HepG2 (cell line): ENCODE measurements around the gene LIPC. TPM values are rescaled to one million over a fixed set of nuclear protein-coding genes. Genes with fewer than 3 reads are reported as not detected.

Experiments used
- ATAC-seq: fragments of 200-7000 bp; cut with Tn5 transposase; 3 replicates; pipeline ENCODE4 v1.9.1; 2020; ENCODE audit warnings: mild to moderate bottlenecking, moderate library complexity
- BruUV-seq: library from RNA; stranded (reverse); fragments of 400-500 nt; replicated peaks from 2 replicates; lab custom pipeline; 2021; lab: Mats Ljungman, UMichigan
- CTCF ChIA-PET: fragments of 300-600 bp; formaldehyde crosslinking; extraction: SDS; loops from one replicate; lab custom pipeline; 2021; ENCODE audit warnings: low total read pairs, inconsistent platforms, low intra/inter-chr PET ratio; lab: Yijun Ruan, JAX
- POLR2A ChIA-PET: fragments of 350-600 bp; sonication (Branson Sonifier 250); formaldehyde crosslinking; loops from one replicate; lab custom pipeline; 2020; ENCODE audit warnings: antibody characterized with exemption, inconsistent platforms; lab: Yijun Ruan, JAX
- DNase-seq: peaks from one replicate; pipeline ENCODE4 v3.0.0-alpha.2; 2015; ENCODE audit warnings: low spot score
- FAIRE-seq: peaks from 3 replicates; lab custom pipeline; 2011; peaks lifted over from hg19 to GRCh38; lab: Jason Lieb, UNC
- H2AFZ ChIP-seq: one replicate; pipeline ENCODE4 v1.6.1; 2011; ENCODE audit warnings: low read length, inconsistent platforms
- H3K27ac ChIP-seq: fragments of 300-600 bp; 3 replicates; pipeline ENCODE4 v1.8.0; 2011; ENCODE audit warnings: mixed run types, mild to moderate bottlenecking, mixed read lengths, low read length, inconsistent platforms; ENCODE audit not compliant: insufficient read depth; ENCODE audit errors: extremely low read length
- H3K27me3 ChIP-seq, 2 experiments: fragments of 200-600 bp in 1 of 2; 2 replicates in 1 of 2; 3 replicates in 1 of 2; pipeline versions ENCODE4 v1.6.0 to v1.8.0; 2011; ENCODE audit warnings: low read length in 2 of 2, mild to moderate bottlenecking in 2 of 2, moderate library complexity in 2 of 2, inconsistent platforms in 1 of 2; ENCODE audit not compliant: insufficient read depth in 2 of 2, control insufficient read depth in 1 of 2
- H3K36me3 ChIP-seq, 2 experiments: fragments of 200-600 bp in 1 of 2; replicated peaks in 1 of 2; 2 replicates in 1 of 2; 3 replicates in 1 of 2; pipeline versions ENCODE4 v1.5.1 to v1.8.0; 2011; ENCODE audit warnings: low read length in 2 of 2, inconsistent platforms in 1 of 2; ENCODE audit not compliant: insufficient read depth in 2 of 2, control insufficient read depth in 1 of 2
- H3K4me1 ChIP-seq: 2 replicates; pipeline ENCODE4 v1.5.1; 2012; ENCODE audit warnings: low read length, inconsistent platforms; ENCODE audit not compliant: insufficient read depth
- H3K4me2 ChIP-seq: 2 replicates; pipeline ENCODE4 v1.6.0; 2011; ENCODE audit warnings: low read depth, low read length, inconsistent platforms
- H3K4me3 ChIP-seq, 3 experiments: fragments of 200-600 bp in 1 of 3; sonication (generic), shearing (Covaris generic) in 1 of 3; replicated peaks in 1 of 3; 2 replicates each; pipeline ENCODE4 v1.5.1; 2011 to 2016; ENCODE audit warnings: low read length in 3 of 3, inconsistent platforms in 2 of 3, low read depth in 2 of 3, mild to moderate bottlenecking in 2 of 3, control low read depth in 1 of 3, mixed read lengths in 1 of 3; ENCODE audit not compliant: insufficient read depth in 1 of 3
- H3K79me2 ChIP-seq: one replicate; pipeline ENCODE4 v1.6.1; 2011; ENCODE audit warnings: low read length, inconsistent platforms; ENCODE audit not compliant: insufficient read depth
- H3K9ac ChIP-seq: 2 replicates; pipeline ENCODE4 v1.6.0; 2011; ENCODE audit warnings: mild to moderate bottlenecking, low read depth, low read length, inconsistent platforms; ENCODE audit not compliant: insufficient read depth
- H3K9me3 ChIP-seq: 2 replicates; pipeline ENCODE4 v1.5.1; 2012; ENCODE audit warnings: mild to moderate bottlenecking, low read length
- H4K20me1 ChIP-seq: 2 replicates; pipeline ENCODE4 v1.6.0; 2011; ENCODE audit warnings: inconsistent platforms, mild to moderate bottlenecking, low read length, moderate library complexity; ENCODE audit not compliant: insufficient read depth
- ATF7-NPFF ChIP-seq: sonication (generic); formaldehyde crosslinking; IDR thresholded peaks from 2 replicates; pipeline ENCODE4 v1.8.1; 2023; ENCODE audit warnings: mild to moderate bottlenecking, low read depth, missing genetic modification reagents, moderate library complexity
- HIVEP1 ChIP-seq: sonication (generic); formaldehyde crosslinking; IDR thresholded peaks from 2 replicates; pipeline ENCODE4 v1.4.0; 2020; ENCODE audit warnings: mild to moderate bottlenecking, missing genetic modification reagents
- HNRNPL ChIP-seq: fragments of 200-400 bp; formaldehyde crosslinking; IDR thresholded peaks from 2 replicates; pipeline ENCODE4 v1.6.1; 2017; ENCODE audit warnings: mild to moderate bottlenecking, low read depth, low read length
- KMT2A ChIP-seq: sonication (generic); formaldehyde crosslinking; IDR thresholded peaks from 2 replicates; pipeline ENCODE4 v1.4.0; 2020; ENCODE audit warnings: missing genetic modification reagents
- NCOA1 ChIP-seq: sonication (generic); formaldehyde crosslinking; IDR thresholded peaks from 2 replicates; pipeline ENCODE4 v1.9.0; 2021; ENCODE audit warnings: missing genetic modification reagents
- PLRG1 ChIP-seq: fragments of 450-650 bp; conservative IDR thresholded peaks from 2 replicates; pipeline ENCODE4 v1.6.1; 2016
- RBAK ChIP-seq: sonication (generic); formaldehyde crosslinking; IDR thresholded peaks from 2 replicates; pipeline ENCODE4 v1.5.1; 2020; ENCODE audit warnings: mild to moderate bottlenecking, missing genetic modification reagents
- ZBED4 ChIP-seq: sonication (generic); formaldehyde crosslinking; IDR thresholded peaks from 2 replicates; pipeline ENCODE4 v1.4.0; 2020; ENCODE audit warnings: missing genetic modification reagents, borderline replicate concordance
- ZNF326 ChIP-seq: sonication (generic); formaldehyde crosslinking; IDR thresholded peaks from 2 replicates; pipeline ENCODE4 v1.4.0; 2020; ENCODE audit warnings: missing genetic modification reagents, borderline replicate concordance
- ZNF841 ChIP-seq: sonication (generic); formaldehyde crosslinking; IDR thresholded peaks from 2 replicates; pipeline ENCODE4 v1.8.1; 2023; ENCODE audit warnings: missing genetic modification reagents, borderline replicate concordance
- ZSCAN21 ChIP-seq: sonication (generic); formaldehyde crosslinking; IDR thresholded peaks from 2 replicates; pipeline ENCODE4 v1.8.0; 2022; ENCODE audit warnings: mild to moderate bottlenecking, missing genetic modification reagents, moderate library complexity, borderline replicate concordance
- WGBS: methylation state at CpG from one replicate; pipeline ENCODE4 v1.1.6; 2017; ENCODE audit warnings: low lambda C conversion rate; 5-methylcytosine and 5-hydroxymethylcytosine counted together
- in situ Hi-C: cut with HindIII; loops from 2 replicates; pipeline ENCODE4 v1.10.0; 2017; ENCODE audit warnings: low pct_unique_long_range_greater_than_20kb; ENCODE audit not compliant: extremely low pct_ligation_motif_present
- intact Hi-C: fragments of 100-400 bp; cut with micrococcal nuclease; formaldehyde crosslinking; loops from one replicate; pipeline ENCODE4 v1.10.0; 2022; ENCODE audit not compliant: unreplicated experiment
- polyA plus RNA-seq, 8 experiments: library from polyadenylated mRNA; depleted of rRNA in 3 of 8; stranded (reverse) in 7 of 8; unstranded in 1 of 8; fragments of >200 nt; fragmentation: Illumina TruSeq in 4 of 8; extraction: Trizol in 4 of 8; gene quantifications; 2 replicates each; pipeline versions ENCODE4 v1.2.1 to v1.2.3, GENCODE V29; 2011 to 2016; ENCODE audit warnings: low read depth in 4 of 8, missing spikeins in 1 of 8, mixed read lengths in 1 of 8; ENCODE audit not compliant: insufficient read depth in 1 of 8
- total RNA-seq, 5 experiments: library from RNA; depleted of rRNA; stranded (reverse); fragments of >200 nt; fragmentation: Illumina TruSeq; extraction: Trizol; gene quantifications; 2 replicates each; pipeline ENCODE4 v1.2.3, GENCODE V29; 2016; ENCODE audit warnings: low read depth in 1 of 5
- TF ChIP-seq, protein P1 (sequence below): sonication (generic); formaldehyde crosslinking; IDR thresholded peaks from 2 replicates; pipeline ENCODE4 v1.8.1; 2023; ENCODE audit warnings: mild to moderate bottlenecking, moderate library complexity, missing genetic modification reagents

Gene LIPC
- total and polyA plus RNA-seq, 2 of the 13 experiments (the other 11 are each of a cell fraction or from before 2014, with no cell fraction given) = 26.0 to 38.0 TPM

DNA sequence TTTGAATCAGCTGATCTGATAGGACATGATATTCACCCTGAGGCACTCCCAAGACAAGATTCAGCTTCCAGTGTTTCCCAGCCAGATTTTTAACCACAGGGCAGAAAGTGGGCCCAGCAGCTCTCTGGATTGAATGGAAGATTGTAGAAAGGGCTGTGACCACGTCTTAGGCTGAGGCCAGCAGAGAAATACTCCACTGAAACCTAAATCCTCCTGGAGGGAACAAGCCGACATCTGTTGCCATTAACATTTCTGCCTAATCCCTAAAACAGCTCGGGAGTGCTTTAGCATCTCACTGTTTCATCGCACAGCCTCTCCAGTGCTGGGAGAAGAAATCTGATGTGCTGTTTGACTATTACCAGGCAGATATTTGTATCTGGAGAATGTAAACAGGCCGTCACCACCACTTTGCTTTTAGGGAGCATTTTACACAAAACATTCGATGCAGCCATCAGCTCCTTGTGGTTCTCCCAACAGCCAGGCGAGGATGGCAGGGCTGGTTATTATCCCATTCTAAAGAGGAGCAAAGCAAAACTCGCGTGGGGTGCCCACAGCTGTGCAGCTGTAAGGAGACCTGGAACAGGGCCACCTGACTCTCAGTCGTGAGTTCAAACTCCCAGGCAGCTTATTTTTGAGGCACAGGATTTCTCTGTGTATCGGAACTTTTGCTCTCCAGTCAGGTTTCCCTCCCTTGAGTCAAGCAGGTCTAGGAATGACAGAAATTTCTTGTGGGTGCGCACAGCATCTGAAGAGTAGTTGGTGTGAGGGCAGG, 117.4 kb downstream of the LIPC start:
- no peaks in the 10 kb centered on the region for H3K27me3 ChIP-seq
- H2AFZ ChIP-seq = no peak overlapping the region
- intact Hi-C loops (no loop called here), in situ Hi-C loops (loop anchor here (5.0 kb wide), 1 partner anchor 77 kb away; no protein-coding TSS in a partner anchor)
- FAIRE-seq (no peak), ATAC-seq (no peak), DNase-seq (no peak)
- TF ChIP-seq HNRNPL (no peak), ZNF841 (CRISPR knock-in tag) (no peak), KMT2A (CRISPR knock-in tag) (no peak), NCOA1 (CRISPR knock-in tag) (no peak), RBAK (no peak), HIVEP1 (CRISPR knock-in tag) (no peak)
- H3K9ac ChIP-seq = no peak overlapping the region
- peaks cover 0 to 1% of the 10 kb centered on the region in 2 experiments; a peak in 1 of 5 replicates for H3K36me3 ChIP-seq
- no peaks in the 10 kb centered on the region for H3K9me3 ChIP-seq
- H4K20me1 ChIP-seq = no peaks in the 10 kb centered on the region
- H3K4me3 ChIP-seq = no peak overlapping the region
- ChIA-PET POLR2A (interaction anchor here (1.3 kb wide), 1 partner anchor 72 kb away, joined by 3 read pairs; no protein-coding TSS in a partner anchor), CTCF (no interaction called here)
- H3K4me2 ChIP-seq = no peak overlapping the region
- 94% methylated on average over 9 of the region's 12 CpGs for WGBS
- no peaks in the 10 kb centered on the region for H3K79me2 ChIP-seq
- BruUV-seq = no TSS peak
- no peak overlapping the region for H3K27ac ChIP-seq
- peaks cover 56% of the 10 kb centered on the region for H3K4me1 ChIP-seq

GRCh38 chr15:58549785-58550074, 117.9 kb downstream of the LIPC start:
- CTCF ChIA-PET = no interaction called here
- H3K4me2 ChIP-seq = no peak overlapping the region
- WGBS = 96% methylated on average over 4 of the region's 7 CpGs
- no peak for TF ChIP-seq ZNF326 (CRISPR knock-in tag)
- TF ChIP-seq ATF7-NPFF (CRISPR knock-in tag) = no peak
- TF ChIP-seq, protein P1, sequence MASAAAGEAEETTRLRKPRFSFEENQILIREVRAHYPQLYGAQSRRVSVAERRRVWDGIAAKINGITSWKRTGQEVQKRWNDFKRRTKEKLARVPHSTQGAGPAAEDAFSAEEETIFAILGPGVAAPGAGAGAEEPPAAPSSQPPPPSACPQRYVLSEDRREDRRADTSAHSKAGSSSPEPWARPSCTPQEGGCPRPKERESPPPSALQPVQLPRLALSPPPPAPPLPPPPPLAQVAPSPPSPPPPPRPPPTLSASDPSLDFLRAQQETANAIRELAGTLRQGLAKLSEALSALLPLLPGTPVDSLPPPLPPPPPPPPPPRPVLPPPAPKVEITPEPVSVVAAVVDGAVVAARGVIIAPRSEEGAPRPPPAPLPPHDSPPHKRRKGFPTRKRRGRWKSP (CRISPR knock-in tag) = no peak
- TF ChIP-seq ZBED4 (CRISPR knock-in tag) = no peak
- TF ChIP-seq ZSCAN21 (CRISPR knock-in tag) = no peak
- no peak for TF ChIP-seq PLRG1

More at GRCh38 chr15:58549785-58550074, 117.9 kb downstream of the LIPC start:
- peaks cover 0 to 1% of the 10 kb centered on the region in 2 experiments; a peak in 1 of 5 replicates for H3K36me3 ChIP-seq
- in situ Hi-C loops (loop anchor here (5.0 kb wide), 2 partner anchors 77 to 107 kb away; no protein-coding TSS in a partner anchor), intact Hi-C loops (no loop called here)
- FAIRE-seq (no peak), ATAC-seq (no peak), DNase-seq (no peak)
- no peaks in the 10 kb centered on the region for H3K9me3 ChIP-seq
- POLR2A ChIA-PET = interaction anchor here (1.3 kb wide), 1 partner anchor 73 kb away, joined by 3 read pairs; no protein-coding TSS in a partner anchor
- H2AFZ ChIP-seq = no peak overlapping the region
- BruUV-seq = no TSS peak
- H3K4me3 ChIP-seq = no peak overlapping the region
- H3K4me1 ChIP-seq = peaks cover 56% of the 10 kb centered on the region
- no peak overlapping the region for H3K27ac ChIP-seq
- H4K20me1 ChIP-seq = no peaks in the 10 kb centered on the region
- H3K79me2 ChIP-seq = no peaks in the 10 kb centered on the region
- no peak overlapping the region for H3K9ac ChIP-seq
- H3K27me3 ChIP-seq = no peaks in the 10 kb centered on the region
